GM18520 (cell line): ENCODE measurements around the gene KRT40.

Source experiments
- ATAC-seq: cut with Tn5 transposase; IDR thresholded peaks from one replicate; pipeline ENCODE4 v1.9.1; 2021; ENCODE audit not compliant: unreplicated experiment

KRT40 gene

DNA sequence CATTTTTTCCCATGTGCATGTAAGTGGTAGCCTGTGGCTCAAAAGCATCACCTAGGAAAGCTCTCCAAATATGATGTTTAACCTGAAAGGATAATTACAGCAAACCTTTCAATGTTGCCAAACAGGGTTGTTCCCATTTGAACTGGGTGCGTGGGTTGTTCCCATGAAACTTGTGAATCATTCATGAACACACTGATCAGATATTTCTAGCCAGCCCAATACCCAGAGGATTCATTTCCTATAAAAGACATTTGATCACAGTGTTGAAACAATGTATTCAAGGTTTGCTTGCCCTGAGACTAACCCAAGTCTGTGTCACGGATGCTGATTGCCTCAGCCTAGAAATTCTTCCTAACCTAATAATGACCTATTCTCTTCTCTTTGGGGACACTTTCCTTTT, 30.2 kb downstream of the KRT40 start:
- ATAC-seq: no peak

DNA sequence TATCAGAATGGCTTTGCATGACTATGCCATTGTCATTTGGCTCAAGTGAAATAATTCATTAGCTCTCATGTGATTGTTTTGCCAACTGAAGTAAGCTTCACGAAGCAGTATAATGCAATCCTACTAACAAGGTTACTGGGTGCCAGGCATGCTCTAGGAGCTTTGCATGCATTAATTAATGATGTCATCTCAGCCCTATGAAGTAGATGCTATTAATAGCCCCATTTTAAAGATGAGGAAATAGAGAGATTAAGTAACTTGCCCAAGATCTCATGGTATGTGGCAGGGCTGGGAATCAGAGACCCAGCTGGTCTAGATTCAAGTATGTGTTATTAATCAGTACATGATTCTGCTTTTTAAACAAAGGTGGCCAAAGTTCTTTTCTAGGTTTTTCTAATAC, 31.5 kb downstream of the KRT40 start:
- no peak for ATAC-seq

DNA sequence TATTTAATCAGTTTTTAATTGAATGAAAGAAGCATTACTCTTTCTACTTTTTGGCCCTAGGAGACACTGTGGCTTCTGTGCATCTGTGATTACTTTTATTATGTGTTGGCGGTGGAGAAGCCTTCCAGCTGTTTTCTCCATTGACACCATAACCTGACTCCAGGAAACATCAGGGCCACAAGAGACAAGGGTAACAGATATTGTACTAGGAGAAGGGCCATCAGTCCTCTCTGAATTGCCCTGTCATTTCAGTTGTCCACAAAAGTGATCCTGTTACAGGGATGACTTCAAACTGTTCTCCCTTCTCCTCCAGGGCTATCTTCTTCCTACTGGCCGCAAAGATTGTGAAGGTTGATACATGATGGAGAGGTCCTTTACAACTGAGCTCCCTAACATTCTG, 32.0 kb downstream of the KRT40 start:
- no peak for ATAC-seq

DNA sequence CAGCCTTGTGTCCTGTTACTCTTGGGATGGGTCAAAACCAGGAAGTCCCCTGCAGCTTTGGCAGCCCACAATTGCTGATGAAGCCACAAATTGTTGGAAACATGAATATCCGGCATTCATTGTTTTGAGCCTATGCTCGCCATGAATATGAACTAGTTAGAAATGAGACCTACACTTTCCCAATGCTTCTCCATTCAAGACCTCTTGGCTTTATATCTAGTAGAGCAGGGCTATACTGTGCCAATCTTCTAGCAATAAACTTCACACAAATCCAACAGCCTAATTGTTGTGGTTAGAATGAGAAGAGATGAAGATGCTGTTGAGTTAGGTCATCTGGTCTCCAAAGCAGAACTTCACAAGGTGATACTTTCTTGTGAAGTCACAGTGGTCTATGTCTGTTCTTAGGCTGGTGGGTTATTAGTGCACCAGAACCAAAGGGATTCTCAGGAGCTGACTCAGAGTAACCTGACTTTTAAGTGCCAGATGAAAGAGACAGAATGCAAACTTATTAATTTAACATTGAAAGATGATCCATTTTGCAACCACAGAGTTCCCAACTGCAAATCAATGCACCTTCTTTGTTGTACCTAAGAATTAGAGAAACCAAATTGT, 33.0 kb downstream of the KRT40 start:
- no peak for ATAC-seq

DNA sequence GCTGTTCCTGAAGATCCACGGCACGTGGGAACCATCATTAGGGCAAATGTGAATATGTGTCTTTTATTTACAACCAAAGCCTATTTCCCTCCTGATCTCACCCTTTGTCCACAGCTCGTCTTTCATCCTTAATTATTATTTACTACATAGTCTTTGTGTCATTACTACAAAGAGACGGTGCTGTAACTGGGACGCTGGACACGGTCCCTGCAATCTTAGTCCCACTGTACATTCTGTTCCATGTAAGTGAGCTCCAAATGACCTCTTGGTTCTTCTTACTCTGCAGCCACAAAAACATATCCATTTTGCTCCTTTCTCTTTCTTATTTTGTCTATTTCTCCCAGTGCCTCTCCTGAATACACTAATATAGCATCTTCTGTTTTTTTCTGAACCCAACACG, 34.0 kb downstream of the KRT40 start:
- no peak for ATAC-seq

DNA sequence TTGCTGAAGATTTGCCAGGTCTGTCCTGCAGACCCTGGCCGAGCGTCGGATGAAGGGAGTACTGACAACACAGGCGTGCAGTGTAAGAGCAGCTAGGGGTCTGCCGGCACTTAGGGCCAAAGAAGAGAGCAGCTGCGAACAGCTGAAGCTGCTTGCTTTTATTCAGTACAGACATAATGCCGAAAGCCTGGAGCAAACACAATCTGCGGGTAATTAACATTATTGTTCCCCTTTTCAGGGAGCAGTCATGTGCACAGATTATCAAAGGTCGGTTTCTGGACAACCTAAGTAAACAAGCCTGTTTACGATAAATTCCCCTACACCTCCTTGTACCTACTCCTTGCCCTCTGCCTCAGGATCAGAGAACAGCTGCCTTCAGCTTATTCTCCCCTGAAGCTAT, 34.7 kb downstream of the KRT40 start:
- ATAC-seq: no peak

DNA sequence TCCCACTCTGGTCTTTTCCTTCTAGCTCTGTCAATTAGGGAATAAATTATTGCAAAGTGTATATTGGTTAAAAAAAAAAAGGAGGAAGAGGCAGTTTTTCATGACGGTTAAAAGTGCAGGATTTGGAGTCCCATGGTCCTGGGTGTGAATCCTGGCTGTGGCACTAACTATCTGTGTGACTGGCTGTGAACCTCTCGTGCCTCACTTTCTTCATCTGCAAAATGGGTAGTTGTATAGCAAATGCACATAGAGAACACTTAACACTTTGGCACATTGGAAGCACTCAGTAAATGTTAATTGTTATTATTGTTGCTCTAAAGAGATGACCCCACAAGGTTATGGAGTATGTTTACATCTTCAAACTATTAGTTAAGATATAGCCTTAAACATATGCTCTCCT, 36.2 kb downstream of the KRT40 start:
- no peak for ATAC-seq

DNA sequence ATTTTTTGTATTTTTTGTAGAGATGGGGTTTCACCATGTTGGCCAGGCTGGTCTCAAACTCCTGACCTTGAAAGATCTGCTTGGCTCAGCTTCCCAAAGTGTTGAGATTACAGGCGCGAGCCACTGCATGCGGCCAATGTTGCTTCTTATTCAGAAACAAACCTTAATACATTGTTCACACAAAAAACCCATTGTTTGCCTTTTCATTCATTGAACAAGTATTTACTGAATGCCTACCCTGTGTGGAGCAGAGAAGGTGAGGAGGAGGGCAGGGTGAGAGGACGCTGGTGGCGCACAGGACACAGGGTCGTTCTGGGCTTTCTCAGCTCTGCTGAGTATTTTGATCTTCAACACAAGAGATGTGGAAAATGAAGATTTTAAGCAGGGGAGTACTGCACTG, 38.7 kb downstream of the KRT40 start:
- no peak for ATAC-seq

DNA sequence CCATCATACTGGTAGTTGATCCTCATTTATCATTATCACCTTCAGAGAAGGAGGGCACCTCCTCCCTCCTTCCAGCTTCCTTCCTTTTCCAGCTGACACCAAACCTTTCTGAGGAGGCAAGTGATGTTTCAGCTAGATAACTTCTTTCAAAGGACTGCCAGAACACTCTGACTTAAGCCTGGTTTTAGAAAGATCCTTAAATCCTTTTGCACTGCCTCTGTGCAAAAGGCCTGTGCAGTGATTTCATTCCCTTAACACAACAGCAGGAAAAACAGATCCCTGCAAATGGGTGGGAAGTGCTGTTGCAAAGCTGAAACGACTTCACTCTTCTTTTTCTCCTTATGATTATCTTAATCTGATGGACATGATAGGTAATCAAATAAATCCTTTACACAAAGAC, 39.6 kb downstream of the KRT40 start:
- no peak for ATAC-seq

DNA sequence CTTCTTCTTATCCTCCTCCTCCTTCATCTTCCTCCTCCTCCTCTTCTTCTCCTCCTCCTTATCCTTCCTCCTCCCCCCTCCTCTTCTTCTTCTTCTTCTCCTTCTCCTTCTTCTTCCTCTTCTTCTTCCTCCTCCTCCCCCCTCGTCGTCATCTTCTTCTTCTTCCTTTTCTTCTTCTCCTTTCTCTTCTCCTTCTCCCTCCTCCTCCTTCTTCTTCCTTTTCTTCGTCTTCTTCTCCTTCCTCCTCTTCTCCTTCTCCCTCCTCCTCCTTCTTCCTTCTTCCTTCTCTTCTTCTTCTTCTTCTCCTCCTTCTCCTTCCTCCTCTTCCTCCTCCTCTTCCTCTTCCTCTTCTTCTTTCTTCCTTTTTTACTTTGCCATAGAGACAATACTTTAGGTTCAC, 41.6 kb downstream of the KRT40 start:
- ATAC-seq: no peak

DNA sequence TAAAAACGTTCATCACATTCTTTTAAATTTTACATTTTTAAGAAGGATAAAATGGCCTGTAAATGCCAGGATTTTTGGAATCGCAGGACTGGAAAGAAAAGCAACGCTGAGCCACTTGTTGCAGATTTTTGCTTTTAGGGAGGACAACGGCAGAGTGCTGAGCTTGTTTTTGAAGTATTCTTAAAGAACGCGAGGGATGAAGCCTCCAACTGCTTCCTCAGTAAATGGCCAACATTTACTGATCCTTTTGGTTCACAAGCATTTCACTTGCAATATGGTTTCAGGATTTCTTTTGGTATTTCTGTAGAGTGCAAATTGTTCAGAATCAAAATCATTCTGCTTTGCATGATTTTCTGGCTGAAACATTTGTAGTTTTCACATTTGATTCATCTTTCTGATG, 43.9 kb downstream of the KRT40 start:
- ATAC-seq: no peak

DNA sequence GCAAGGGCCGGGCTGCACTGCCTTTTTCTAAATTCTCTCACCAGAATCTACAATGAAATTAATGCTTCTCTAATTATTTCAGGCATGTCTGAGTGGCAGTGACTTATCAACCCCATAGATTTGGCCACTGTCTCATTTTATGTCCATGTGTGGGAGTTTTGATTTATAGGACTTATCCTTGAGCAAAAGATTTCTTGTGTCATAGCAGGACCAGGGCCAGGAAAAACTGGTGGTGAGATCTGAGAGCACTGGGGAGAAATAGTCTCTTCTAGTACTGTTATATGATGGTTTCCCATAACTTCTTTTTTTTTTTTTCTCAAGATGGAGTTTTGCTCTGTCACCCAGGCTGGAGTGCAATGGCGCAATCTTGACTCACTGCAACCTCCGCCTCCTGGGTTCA, 45.1 kb downstream of the KRT40 start:
- no peak for ATAC-seq

DNA sequence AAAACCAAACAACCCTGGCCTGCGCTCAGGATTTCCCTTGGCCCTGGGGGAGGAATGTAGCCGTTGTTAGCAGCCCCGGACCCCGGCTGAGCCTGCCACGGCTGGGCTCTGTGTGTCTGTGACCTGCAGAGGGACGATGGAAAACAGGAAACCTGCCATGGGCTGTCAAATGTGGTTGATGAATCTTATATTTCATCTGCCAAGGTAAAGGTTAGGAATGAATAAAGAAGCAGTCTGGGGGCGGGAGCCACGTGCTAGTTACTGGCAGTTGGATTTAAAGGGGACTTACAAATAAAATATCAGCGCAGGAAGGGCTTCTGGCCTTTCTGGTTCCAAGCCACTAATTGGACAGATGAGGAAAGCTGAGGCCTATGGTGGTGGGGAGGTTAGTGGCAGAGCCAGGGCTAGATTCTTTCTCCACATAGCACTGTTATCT, 46.7 kb downstream of the KRT40 start, which contains the start of gene KRT23:
Gene KRT23, minus strand, starts transcription at position 263 of the 436 bp plus-strand sequence. CDS start 1,043 bp downstream, outside the sequence.
- ATAC-seq: no peak

DNA sequence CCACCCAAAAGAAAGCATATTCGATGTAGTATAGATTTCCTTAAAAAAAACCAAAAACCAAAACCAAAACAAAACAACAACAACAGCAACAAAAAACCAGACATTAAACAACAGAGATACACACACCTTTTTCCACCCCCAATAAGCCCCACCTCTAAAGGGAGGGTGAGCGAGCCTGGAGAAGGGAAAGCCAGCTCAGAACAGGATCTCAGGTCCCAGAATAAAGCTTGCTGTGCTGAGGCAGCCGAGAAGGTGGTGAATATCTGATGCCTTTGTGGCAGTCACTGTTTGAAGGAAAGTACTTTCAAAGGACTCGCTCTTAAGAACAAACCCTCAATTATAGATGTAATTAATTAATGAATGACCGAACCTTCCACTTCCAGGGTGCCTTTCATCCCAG, 47.1 kb downstream of the KRT40 start:
- no peak for ATAC-seq

DNA sequence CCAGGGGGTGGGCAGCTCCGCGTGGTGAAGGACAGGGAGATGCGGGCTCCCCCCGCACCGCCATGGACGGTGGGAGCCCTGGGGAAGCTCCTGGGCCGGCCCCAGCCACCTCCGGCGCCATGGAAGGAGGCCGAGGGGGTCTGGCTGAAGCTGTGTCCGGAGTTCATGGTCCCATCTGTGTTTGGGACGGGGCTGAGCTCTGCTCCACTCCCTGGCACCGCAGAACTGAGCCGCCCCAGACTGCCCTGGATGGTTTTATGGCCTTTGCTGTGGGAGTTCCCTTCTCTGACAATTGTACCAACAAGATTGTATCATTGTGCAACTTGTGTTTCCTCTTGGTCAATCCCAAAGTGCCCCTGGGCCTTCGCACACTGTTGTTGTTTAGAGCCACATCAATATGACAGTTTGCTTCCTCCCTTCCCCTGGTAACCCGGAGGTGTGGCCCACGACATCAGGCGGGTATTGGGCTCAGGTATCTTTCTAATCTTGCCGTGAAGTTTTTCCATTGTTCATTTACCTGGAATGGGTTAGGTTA, 47.6 kb downstream of the KRT40 start:
- no peak for ATAC-seq

DNA sequence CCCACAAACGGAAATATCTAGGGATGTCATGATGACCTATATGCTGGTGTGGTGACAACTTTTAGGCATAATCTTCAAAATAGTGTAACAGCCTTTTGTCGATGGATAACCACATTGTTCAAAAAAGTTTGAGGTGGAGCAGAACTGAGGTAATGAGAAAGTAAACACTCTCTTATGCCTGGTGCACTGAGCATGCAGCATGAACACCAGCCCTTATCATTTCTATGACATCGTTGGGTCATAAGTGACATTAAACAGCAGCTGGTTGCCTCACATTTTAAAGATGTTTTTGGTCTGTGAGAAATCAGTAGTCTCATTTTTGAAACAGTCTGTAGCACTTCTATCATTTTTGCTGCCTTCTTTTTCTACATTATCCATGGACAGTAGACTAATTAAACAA, 48.5 kb downstream of the KRT40 start:
- no peak for ATAC-seq

DNA sequence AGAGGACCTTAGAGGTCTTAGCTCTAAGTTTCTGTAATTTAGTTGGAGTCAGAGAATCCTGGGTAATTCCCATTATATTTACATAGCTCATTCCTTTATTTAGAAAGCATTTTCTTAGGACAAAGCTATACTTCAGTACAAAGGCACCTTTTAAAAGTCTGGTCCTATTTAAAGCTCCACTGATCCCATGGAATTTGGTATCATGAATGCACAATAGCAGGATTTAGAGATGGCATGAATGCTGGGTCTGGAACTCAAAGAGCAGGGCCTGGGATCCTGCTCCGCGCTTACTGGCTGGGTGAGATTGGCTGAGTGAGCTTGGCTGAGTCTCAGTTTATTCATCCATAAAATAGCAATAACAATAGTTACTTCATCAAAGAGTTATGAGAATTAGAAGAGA, 51.5 kb downstream of the KRT40 start:
- no peak for ATAC-seq

DNA sequence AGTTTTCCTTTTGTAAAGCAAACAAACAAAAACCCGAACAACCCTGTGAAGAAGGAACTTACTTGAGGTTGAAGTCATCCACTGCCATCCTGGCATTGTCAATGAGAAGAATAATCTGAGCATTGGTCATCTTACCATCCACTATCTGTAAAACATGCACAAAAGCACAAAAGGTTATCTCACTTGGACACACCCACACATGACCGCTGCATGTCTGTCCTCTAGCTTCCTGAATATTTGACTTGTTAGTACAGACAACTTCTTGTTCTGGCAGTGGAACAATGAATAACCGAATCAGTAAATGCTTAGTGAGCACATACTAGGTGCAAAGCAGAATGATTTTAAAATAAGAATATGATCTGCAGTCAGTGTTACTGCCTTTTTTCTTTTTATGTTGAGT, 52.8 kb downstream of the KRT40 start:
- ATAC-seq: no peak
